Upper lobe of right lung (tissue), 1 donor: ENCODE results near the gene CCDC136. TPM values are rescaled to one million over a fixed set of nuclear protein-coding genes. Genes with fewer than 3 reads are reported as not detected.

ENCODE experiments used
- ATAC-seq: fragments of 200-7000 bp; cut with Tn5 transposase; one replicate; pipeline ENCODE4 v1.9.1; 2020; ENCODE audit warnings: mild to moderate bottlenecking, moderate library complexity
- DNase-seq: peaks from one replicate; pipeline ENCODE4 v3.0.0-alpha.2; 2020
- H3K27ac ChIP-seq: fragments of 200-600 bp; one replicate; pipeline ENCODE4 v1.8.0; 2022
- H3K27me3 ChIP-seq: fragments of 200-600 bp; one replicate; pipeline ENCODE4 v1.8.0; 2022; ENCODE audit warnings: mild to moderate bottlenecking
- H3K36me3 ChIP-seq: fragments of 200-600 bp; one replicate; pipeline ENCODE4 v1.8.0; 2022
- H3K4me1 ChIP-seq: fragments of 200-600 bp; one replicate; pipeline ENCODE4 v1.8.0; 2022
- H3K4me3 ChIP-seq: fragments of 200-600 bp; one replicate; pipeline ENCODE4 v1.8.0; 2022; ENCODE audit warnings: mild to moderate bottlenecking
- H3K9me3 ChIP-seq: fragments of 200-600 bp; one replicate; pipeline ENCODE4 v1.8.0; 2022
- intact Hi-C: fragments of 100-400 bp; cut with DNase I; formaldehyde crosslinking; loops from one replicate; pipeline ENCODE4 v1.11.0; 2022
- total RNA-seq: library from RNA; stranded (reverse); fragmentation: NEBNext Ultra II Directional; extraction: Animal tissue kit (Norgen Biotek cat#: 25700); gene quantifications from one replicate; pipeline ENCODE4 v1.2.1, GENCODE V29; 2021
- TF ChIP-seq, protein P1 (sequence below): fragments of 200-600 bp; IDR thresholded peaks from one replicate; pipeline ENCODE4 v1.8.0; 2022; ENCODE audit warnings: antibody characterized with exemption
- donor health status: DM: no; HTN: yes; CAD: no; lungs with severe emphysema.

The CCDC136 gene
- total RNA-seq, 1 donor from 2014 or later, result 3.1 TPM

- TF ChIP-seq, protein P1, sequence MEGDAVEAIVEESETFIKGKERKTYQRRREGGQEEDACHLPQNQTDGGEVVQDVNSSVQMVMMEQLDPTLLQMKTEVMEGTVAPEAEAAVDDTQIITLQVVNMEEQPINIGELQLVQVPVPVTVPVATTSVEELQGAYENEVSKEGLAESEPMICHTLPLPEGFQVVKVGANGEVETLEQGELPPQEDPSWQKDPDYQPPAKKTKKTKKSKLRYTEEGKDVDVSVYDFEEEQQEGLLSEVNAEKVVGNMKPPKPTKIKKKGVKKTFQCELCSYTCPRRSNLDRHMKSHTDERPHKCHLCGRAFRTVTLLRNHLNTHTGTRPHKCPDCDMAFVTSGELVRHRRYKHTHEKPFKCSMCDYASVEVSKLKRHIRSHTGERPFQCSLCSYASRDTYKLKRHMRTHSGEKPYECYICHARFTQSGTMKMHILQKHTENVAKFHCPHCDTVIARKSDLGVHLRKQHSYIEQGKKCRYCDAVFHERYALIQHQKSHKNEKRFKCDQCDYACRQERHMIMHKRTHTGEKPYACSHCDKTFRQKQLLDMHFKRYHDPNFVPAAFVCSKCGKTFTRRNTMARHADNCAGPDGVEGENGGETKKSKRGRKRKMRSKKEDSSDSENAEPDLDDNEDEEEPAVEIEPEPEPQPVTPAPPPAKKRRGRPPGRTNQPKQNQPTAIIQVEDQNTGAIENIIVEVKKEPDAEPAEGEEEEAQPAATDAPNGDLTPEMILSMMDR, result no peak
- Histone ChIP-seq H3K27me3 (peaks cover 2% of the 10 kb centered on the region), H3K27ac (no peak overlapping the region), H3K4me1 (peaks cover 2% of the 10 kb centered on the region), H3K36me3 (no peaks in the 10 kb centered on the region), H3K9me3 (no peaks in the 10 kb centered on the region), H3K4me3 (no peak overlapping the region)
- DNase-seq (peak; percentile 58), ATAC-seq (no peak)
- intact Hi-C loops, result no loop called here
Observed at GRCh38 chr7:128838109-128838779, 46.5 kb downstream of the CCDC136 start.

- no peak overlapping the region for H3K27ac ChIP-seq
- intact Hi-C loops, result no loop called here
- H3K4me3 ChIP-seq, result no peak overlapping the region
- TF ChIP-seq, protein P1, result no peak
- H3K27me3 ChIP-seq, result no peaks in the 10 kb centered on the region
- DNase-seq (no peak), ATAC-seq (no peak)
- H3K36me3 ChIP-seq, result no peaks in the 10 kb centered on the region
- H3K4me1 ChIP-seq, result no peaks in the 10 kb centered on the region
- no peaks in the 10 kb centered on the region for H3K9me3 ChIP-seq
Observed at GRCh38 chr7:128838981-128839731, 47.4 kb downstream of the CCDC136 start.

DNA sequence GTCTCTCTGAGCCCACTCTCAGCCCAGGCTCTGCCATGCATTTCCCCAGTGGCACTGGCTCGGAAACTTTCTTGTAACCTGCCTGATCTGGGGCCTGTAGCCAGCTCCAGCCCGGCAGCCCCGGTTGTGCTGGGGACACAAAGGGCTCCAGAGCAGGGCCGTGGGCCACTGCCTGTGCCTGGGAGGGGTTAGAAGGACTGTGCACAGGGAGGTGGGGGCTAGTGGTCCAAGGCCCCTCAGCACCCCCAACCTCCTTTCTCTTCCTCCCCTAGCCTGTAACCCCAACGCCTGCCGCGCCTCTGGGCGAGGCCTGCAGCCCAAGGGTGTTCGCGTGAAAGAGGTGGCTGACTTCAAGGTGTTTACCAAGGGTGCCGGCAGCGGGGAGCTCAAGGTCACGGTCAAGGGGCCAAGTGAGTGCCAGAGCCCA is 48.0 kb downstream of the CCDC136 start:
- TF ChIP-seq, protein P1, result no peak
- ATAC-seq, result no peak
- Histone ChIP-seq H3K9me3 (no peaks in the 10 kb centered on the region), H3K27ac (no peak overlapping the region), H3K36me3 (no peaks in the 10 kb centered on the region), H3K4me3 (no peak overlapping the region), H3K27me3 (no peaks in the 10 kb centered on the region), H3K4me1 (no peaks in the 10 kb centered on the region)
- peak; percentile 61 for DNase-seq
- intact Hi-C loops, result no loop called here

DNA sequence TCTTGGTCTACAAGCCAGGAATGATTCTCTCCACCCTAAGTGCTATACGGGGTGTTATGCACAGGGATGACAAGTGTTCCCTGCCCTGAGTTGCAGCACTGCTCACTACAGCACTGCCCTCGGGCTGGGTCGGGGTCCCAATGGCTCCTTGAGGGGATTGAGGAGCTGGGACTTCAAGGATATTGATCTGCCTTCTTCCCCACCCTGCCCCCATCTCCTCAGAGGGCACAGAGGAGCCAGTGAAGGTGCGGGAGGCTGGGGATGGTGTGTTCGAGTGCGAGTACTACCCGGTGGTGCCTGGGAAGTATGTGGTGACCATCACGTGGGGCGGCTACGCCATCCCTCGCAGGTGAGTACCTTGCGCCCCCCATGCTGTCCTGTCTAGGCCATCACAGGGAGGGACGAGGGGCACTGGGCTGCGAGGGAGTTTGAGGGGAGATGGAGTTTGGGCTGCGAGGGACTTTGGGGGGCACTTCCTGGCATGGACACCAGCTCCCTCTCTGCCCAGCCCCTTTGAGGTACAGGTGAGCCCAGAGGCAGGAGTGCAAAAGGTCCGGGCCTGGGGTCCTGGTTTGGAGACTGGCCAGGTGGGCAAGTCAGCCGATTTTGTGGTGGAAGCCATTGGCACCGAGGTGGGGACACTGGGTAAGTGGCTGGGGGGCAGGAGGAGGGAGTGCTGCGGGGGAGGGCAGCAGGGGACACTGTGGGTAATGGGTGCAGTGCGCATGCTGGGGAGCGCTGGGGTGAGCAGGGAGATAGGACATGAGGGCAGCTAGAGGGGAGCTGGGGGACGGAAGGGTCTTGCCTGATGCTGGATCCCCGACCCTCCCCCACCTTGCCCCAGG is 48.8 kb downstream of the CCDC136 start:
- DNase-seq (peak; percentile 60), ATAC-seq (no peak)
- TF ChIP-seq, protein P1, result no peak
- H3K4me1 ChIP-seq, result no peaks in the 10 kb centered on the region
- no peaks in the 10 kb centered on the region for H3K27me3 ChIP-seq
- intact Hi-C loops, result no loop called here
- H3K27ac ChIP-seq, result no peak overlapping the region
- no peak overlapping the region for H3K4me3 ChIP-seq
- H3K36me3 ChIP-seq, result no peaks in the 10 kb centered on the region
- H3K9me3 ChIP-seq, result no peaks in the 10 kb centered on the region

DNA sequence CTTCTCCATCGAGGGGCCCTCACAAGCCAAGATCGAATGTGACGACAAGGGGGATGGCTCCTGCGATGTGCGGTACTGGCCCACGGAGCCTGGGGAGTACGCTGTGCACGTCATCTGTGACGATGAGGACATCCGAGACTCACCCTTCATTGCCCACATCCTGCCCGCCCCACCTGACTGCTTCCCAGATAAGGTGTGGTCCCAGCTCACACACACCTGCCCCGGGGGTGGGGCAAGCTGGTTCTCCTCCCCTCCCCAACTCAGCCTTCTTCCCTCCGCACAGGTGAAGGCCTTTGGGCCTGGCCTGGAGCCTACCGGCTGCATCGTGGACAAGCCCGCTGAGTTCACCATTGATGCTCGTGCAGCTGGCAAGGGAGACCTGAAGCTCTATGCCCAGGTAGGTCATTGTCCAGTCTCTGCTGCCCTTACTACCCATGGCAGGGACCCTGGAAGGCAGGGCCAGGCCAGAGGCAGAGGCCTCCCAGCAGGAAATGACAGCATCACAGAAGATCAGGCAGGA is 49.5 kb downstream of the CCDC136 start:
- H3K4me3 ChIP-seq, result no peak overlapping the region
- no peaks in the 10 kb centered on the region for H3K36me3 ChIP-seq
- TF ChIP-seq, protein P1, result no peak
- ATAC-seq (no peak), DNase-seq (peak; percentile 63)
- H3K27ac ChIP-seq, result no peak overlapping the region
- intact Hi-C loops, result no loop called here
- H3K4me1 ChIP-seq, result no peaks in the 10 kb centered on the region
- H3K27me3 ChIP-seq, result no peaks in the 10 kb centered on the region
- no peaks in the 10 kb centered on the region for H3K9me3 ChIP-seq
